Measurements from ENCODE around the gene IL22RA1. TPM values are rescaled to one million over a fixed set of nuclear protein-coding genes. Genes with fewer than 3 reads are reported as not detected.

Gene IL22RA1
- total and polyA plus RNA-seq, 2 experiments from 2014 or later: 0.21 TPM; not detected in 1

DNA sequence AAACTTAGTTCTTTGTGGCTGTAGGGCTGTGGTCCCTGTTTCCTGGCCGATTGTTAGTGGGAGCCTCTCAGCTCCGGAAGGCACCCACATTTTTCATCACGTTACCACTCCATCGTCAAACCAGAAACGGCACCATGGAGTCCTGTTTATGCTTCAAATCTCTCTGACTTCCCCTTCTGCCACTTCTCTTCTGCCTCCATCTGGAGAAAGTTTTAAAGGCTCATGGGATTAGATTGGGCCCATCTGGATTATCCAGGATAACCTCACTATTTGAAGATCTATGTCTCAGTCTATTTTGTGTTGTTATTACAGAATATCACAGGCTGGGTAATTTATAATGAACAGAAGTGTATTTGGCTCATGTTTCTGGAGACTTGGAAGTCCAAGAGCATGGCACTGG, 19.3 kb upstream of the IL22RA1 start:
- WGBS, 2 experiments (ENCODE audit: low coverage in 1 of 2, low lambda C conversion rate in 2 of 2, missing lambda C conversion rate in 2 of 2): 60 to 61% methylated on average over 5 of the region's 5 CpGs
- no peak overlapping the region for H2AFZ ChIP-seq
- H3F3A ChIP-seq (ENCODE audit: insufficient read depth): no peaks in the 10 kb centered on the region
- no peaks in the 10 kb centered on the region for H4K20me1 ChIP-seq (ENCODE audit: insufficient read depth)
- H3K9me3 ChIP-seq (ENCODE audit: low read depth): no peaks in the 10 kb centered on the region
- H3K4me2 ChIP-seq (ENCODE audit: unreplicated experiment): no peak overlapping the region
- DNase-seq: no peak
- H3K36me3 ChIP-seq (ENCODE audit: low read depth): no peaks in the 10 kb centered on the region
- no peak overlapping the region for H3K9ac ChIP-seq
- TF ChIP-seq EZH2phosphoT487 (IDR thresholded peaks at IDR 0.05; ENCODE audit: insufficient read depth, low read depth) (no peak), EZH2 (IDR thresholded peaks at IDR 0.05; ENCODE audit: insufficient read depth, poor library complexity, severe bottlenecking) (no peak)
- no peaks in the 10 kb centered on the region for H3K4me1 ChIP-seq (ENCODE audit: insufficient read depth)
- in situ Hi-C loops (cut with MboI): no loop called here
- H3K4me3 ChIP-seq: no peak overlapping the region
- peaks cover 16% of the 10 kb centered on the region; the same call in 1 of the 2 replicates for H3K27me3 ChIP-seq (replicated peaks; ENCODE audit: insufficient read depth)
- no peaks in the 10 kb centered on the region for H3K79me2 ChIP-seq (ENCODE audit: insufficient read depth)
- H3K9me2 ChIP-seq (ENCODE audit: insufficient read depth): no peaks in the 10 kb centered on the region
- H3K27ac ChIP-seq: no peak overlapping the region

DNA sequence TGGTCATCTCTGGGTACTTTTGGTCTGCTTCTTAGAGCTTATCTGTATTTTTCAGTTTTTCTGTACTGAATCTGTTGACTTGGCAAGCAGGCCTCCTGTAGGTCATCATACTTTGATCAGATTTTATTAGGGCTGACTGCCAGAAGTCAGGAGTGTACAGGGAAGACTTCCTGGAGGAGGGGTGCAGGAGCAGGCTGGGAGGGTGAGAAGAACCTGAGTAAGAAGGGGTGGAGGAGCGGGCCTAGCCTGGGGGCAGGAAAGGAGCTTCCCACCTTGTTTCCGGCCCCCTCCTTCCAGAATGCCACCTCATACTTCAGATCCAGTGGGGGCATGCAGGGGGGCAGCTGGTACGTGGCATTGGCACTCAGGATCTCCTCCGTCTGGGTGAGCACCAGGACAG, 18.3 kb upstream of the IL22RA1 start:
- no peak for DNase-seq
- no peaks in the 10 kb centered on the region for H3K79me2 ChIP-seq (ENCODE audit: insufficient read depth)
- H3K4me3 ChIP-seq: no peak overlapping the region
- H4K20me1 ChIP-seq (ENCODE audit: insufficient read depth): no peaks in the 10 kb centered on the region
- H3K9ac ChIP-seq: no peak overlapping the region
- in situ Hi-C loops (cut with MboI): no loop called here
- no peak overlapping the region for H3K27ac ChIP-seq
- WGBS, 2 experiments (ENCODE audit: low coverage in 1 of 2, low lambda C conversion rate in 2 of 2, missing lambda C conversion rate in 2 of 2): 72 to 80% methylated on average over 4 of the region's 4 CpGs
- no peaks in the 10 kb centered on the region for H3K36me3 ChIP-seq (ENCODE audit: low read depth)
- peaks cover 16% of the 10 kb centered on the region; the same call in 1 of the 2 replicates for H3K27me3 ChIP-seq (replicated peaks; ENCODE audit: insufficient read depth)
- TF ChIP-seq EZH2phosphoT487 (IDR thresholded peaks at IDR 0.05; ENCODE audit: insufficient read depth, low read depth): no peak
- TF ChIP-seq EZH2 (IDR thresholded peaks at IDR 0.05; ENCODE audit: insufficient read depth, poor library complexity, severe bottlenecking): no peak
- H3F3A ChIP-seq (ENCODE audit: insufficient read depth): no peaks in the 10 kb centered on the region
- no peaks in the 10 kb centered on the region for H3K4me1 ChIP-seq (ENCODE audit: insufficient read depth)
- no peak overlapping the region for H2AFZ ChIP-seq
- no peaks in the 10 kb centered on the region for H3K9me2 ChIP-seq (ENCODE audit: insufficient read depth)
- H3K9me3 ChIP-seq (ENCODE audit: low read depth): no peaks in the 10 kb centered on the region
- H3K4me2 ChIP-seq (ENCODE audit: unreplicated experiment): no peak overlapping the region

DNA sequence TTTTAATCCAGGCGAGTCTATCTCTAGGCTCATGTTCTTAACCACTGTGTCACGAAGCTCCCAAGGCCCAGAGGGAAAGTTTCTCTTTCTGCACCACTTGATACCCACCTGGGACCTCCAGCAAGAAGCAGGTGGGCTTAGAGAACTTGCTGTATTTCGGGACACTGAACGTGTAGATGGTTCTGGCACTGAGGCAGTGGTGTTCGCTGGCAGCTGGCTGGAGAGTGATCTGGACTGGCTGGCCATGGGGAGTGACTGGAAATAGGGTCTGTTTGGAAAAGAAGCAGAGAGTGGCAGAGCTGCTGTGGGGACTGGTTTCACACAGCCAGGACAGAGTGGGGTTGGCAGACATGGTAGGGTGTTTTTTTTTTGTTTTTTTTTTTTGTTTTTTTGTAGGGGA, 16.4 kb upstream of the IL22RA1 start:
- Histone ChIP-seq H3K9me3 (ENCODE audit: low read depth) (no peaks in the 10 kb centered on the region), H3F3A (ENCODE audit: insufficient read depth) (no peaks in the 10 kb centered on the region), H4K20me1 (ENCODE audit: insufficient read depth) (no peaks in the 10 kb centered on the region), H3K9ac (no peak overlapping the region), H3K79me2 (ENCODE audit: insufficient read depth) (no peaks in the 10 kb centered on the region), H3K27me3 (replicated peaks; ENCODE audit: insufficient read depth) (peaks cover 4% of the 10 kb centered on the region; the same call in 1 of the 2 replicates), H2AFZ (no peak overlapping the region), H3K4me3 (no peak overlapping the region), H3K4me2 (ENCODE audit: unreplicated experiment) (no peak overlapping the region), H3K9me2 (ENCODE audit: insufficient read depth) (no peaks in the 10 kb centered on the region), H3K27ac (no peak overlapping the region), H3K36me3 (ENCODE audit: low read depth) (no peaks in the 10 kb centered on the region), H3K4me1 (ENCODE audit: insufficient read depth) (no peaks in the 10 kb centered on the region)
- WGBS, 2 experiments (ENCODE audit: low coverage in 1 of 2, low lambda C conversion rate in 2 of 2, missing lambda C conversion rate in 2 of 2): 60 to 62% methylated on average over 5 of the region's 5 CpGs
- TF ChIP-seq EZH2 (IDR thresholded peaks at IDR 0.05; ENCODE audit: insufficient read depth, poor library complexity, severe bottlenecking) (no peak), EZH2phosphoT487 (IDR thresholded peaks at IDR 0.05; ENCODE audit: insufficient read depth, low read depth) (no peak)
- no peak for DNase-seq
- in situ Hi-C loops (cut with MboI): no loop called here

DNA sequence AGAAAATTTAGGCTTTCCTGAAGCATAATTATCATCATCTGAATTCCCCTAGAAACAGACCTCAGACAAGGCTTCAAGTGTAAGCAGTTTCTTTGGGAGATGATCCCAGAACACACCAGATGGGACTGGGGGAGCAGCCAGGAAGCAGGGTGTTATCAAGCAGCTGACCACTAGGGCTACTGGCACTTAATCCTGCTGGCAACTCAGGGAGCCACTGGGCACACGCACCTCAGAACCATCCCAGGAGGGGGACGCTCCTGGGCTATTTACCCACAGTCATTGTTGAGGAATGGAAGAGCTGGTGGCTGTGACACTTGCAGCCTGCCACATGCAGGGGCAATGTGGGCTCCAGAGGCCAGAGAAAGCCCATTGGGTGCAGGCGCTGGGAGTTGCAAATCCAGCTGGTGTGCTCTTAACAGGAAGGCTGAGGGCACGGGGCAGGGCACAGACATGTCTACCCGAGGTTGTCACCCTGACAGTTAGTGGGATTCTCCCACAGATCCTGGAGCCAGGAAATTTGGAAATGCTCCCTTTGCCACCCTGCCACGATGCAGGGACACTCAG, 15.1 kb upstream of the IL22RA1 start:
- Histone ChIP-seq H3K9ac (no peak overlapping the region), H4K20me1 (ENCODE audit: insufficient read depth) (no peaks in the 10 kb centered on the region), H3K36me3 (ENCODE audit: low read depth) (no peaks in the 10 kb centered on the region), H2AFZ (no peak overlapping the region), H3K9me3 (ENCODE audit: low read depth) (no peaks in the 10 kb centered on the region), H3K4me1 (ENCODE audit: insufficient read depth) (no peaks in the 10 kb centered on the region), H3K79me2 (ENCODE audit: insufficient read depth) (no peaks in the 10 kb centered on the region), H3K4me3 (no peak overlapping the region), H3F3A (ENCODE audit: insufficient read depth) (no peaks in the 10 kb centered on the region), H3K9me2 (ENCODE audit: insufficient read depth) (no peaks in the 10 kb centered on the region), H3K4me2 (ENCODE audit: unreplicated experiment) (no peak overlapping the region), H3K27ac (no peak overlapping the region), H3K27me3 (replicated peaks; ENCODE audit: insufficient read depth) (no peaks in the 10 kb centered on the region; the same call in 1 of the 2 replicates)
- in situ Hi-C loops (cut with MboI): no loop called here
- WGBS, 2 experiments (ENCODE audit: low coverage in 1 of 2, low lambda C conversion rate in 2 of 2, missing lambda C conversion rate in 2 of 2): 66 to 72% methylated on average over 6 of the region's 6 CpGs
- TF ChIP-seq EZH2phosphoT487 (IDR thresholded peaks at IDR 0.05; ENCODE audit: insufficient read depth, low read depth): no peak
- TF ChIP-seq EZH2 (IDR thresholded peaks at IDR 0.05; ENCODE audit: insufficient read depth, poor library complexity, severe bottlenecking): no peak
- peak; percentile 47 for DNase-seq
